Activated CD4-positive, alpha-beta T cell treated with anti-CD3 and anti-CD28 coated beads for 24 hours (primary cell): ENCODE measurements around the gene SLC34A1.
A peak's percentile ranks its signal among the peaks of the same experiment; 100 is the strongest.

ENCODE experiments used
- DNase-seq, 2 donors: peaks; one replicate each; pipeline ENCODE4 v3.0.0-alpha.2; 2020; ENCODE audit warnings: low read depth in 2 of 2

The SLC34A1 gene

GRCh38 chr5:177431317-177432142 lies 47.3 kb downstream of the SLC34A1 start:
- peak in 1 of 2 donors; percentile 66 for DNase-seq

DNA sequence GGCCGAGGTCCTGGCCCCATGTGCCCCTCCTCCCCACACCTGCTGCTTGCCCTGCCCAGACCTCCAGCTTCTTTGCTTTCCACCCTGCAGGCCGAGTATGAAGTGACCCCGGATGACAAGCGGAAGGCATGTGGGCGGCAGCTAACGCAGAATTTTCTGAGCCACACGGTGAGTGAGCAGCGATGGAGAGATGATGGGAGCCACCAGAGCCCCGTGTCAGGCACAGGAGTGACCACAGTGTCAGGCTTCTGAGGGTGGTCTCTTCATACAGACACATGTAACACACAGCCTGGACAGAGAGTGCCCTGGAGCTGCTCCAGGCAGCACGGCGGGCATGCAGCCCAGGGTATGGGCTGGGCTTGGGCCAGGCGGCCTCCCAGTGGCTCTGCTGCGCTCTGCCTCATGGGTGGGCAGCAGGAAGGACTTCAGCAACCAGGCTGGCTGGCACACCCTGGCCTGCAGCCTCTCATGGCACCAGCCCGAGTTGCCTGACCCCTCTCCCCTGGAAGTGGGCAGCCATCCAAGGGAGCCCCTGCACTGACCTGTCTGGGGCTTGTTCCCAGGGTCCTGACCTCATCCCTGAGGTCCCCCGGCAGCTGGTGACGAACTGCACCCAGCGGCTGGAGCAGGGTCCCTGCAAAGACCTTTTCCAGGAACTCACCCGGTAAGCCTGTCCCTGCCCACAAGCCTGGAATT lies 48.1 kb downstream of the SLC34A1 start:
- no peak for DNase-seq

GRCh38 chr5:177432839-177433657 lies 48.8 kb downstream of the SLC34A1 start:
- DNase-seq = no peak

DNA sequence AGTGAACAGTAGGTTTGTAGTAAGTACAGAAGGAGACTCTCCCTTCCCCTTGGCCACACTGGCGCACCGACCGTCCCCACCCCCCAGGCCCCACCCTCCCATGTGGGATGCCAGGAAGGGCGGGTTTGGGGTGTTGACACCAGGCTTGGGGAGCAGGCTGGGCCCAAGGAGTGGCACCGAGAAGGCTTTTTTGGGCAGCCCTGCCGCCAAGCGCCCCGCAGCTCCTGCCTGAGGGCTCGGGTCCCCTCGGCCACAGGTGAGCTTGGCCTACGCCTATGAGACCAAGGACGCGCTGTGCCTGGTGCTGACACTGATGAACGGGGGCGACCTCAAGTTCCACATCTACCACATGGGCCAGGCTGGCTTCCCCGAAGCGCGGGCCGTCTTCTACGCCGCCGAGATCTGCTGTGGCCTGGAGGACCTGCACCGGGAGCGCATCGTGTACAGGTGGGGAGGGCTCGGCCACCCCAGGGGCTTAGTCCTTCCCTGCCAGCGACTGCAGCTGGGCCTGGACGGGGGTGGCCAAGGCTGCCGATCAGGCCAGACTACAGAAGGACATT lies 49.5 kb downstream of the SLC34A1 start:
- no peak for DNase-seq

GRCh38 chr5:177434437-177434836 lies 50.2 kb downstream of the SLC34A1 start:
- DNase-seq = peak in 1 of 2 donors; percentile 58

- DNase-seq = no peak
Observed at GRCh38 chr5:177434942-177435738, 50.9 kb downstream of the SLC34A1 start.

DNA sequence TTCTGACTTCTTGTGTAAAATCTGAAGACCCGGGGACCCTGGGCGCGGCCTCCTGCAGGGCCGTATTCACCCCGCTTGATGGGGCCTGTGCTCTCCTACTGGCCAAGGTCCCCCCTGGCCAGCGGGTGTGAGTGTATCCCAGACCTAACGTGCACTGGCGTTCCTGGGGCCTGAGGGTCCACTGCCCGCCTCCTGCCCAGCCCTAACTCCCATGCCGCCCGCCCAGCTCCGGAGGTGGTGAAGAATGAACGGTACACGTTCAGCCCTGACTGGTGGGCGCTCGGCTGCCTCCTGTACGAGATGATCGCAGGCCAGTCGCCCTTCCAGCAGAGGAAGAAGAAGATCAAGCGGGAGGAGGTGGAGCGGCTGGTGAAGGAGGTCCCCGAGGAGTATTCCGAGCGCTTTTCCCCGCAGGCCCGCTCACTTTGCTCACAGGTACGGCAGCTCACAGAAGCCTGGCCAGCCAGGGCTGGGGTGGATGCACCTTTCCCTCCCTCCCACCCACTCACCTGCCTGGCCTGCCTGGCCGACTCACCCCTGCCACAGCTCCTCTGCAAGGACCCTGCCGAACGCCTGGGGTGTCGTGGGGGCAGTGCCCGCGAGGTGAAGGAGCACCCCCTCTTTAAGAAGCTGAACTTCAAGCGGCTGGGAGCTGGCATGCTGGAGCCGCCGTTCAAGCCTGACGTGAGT lies 51.8 kb downstream of the SLC34A1 start:
- DNase-seq = no peak

- DNase-seq = no peak
Observed at GRCh38 chr5:177437623-177438022, 53.4 kb downstream of the SLC34A1 start.

GRCh38 chr5:177438468-177438867 lies 54.2 kb downstream of the SLC34A1 start:
- no peak for DNase-seq

DNA sequence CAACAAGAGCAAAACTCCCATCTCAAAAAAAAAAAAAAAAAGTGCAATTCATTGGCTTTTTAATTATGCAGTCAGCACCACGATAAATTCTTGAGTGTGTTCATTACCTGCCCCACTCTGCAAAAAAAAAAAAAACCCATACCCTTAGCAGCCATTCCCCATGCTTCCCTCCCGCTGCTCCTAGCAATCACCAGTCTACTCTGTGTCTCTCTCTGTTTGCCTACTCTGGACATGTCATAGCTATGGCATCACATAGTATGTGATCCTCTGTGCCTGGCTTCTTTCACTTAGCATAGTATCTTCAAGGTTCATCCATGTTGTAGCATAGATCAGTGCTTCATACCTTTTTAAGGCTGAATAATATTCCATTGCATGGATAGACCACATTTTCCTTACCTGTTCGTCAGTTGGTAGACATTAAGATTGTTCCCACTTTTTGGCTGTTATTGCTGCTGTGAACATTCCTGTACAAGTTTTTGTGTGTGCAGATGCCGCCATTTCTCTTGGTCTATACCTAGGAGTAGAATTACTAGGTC lies 55.4 kb downstream of the SLC34A1 start:
- DNase-seq = no peak

- DNase-seq = no peak
Observed at GRCh38 chr5:177440211-177440989, 56.2 kb downstream of the SLC34A1 start.

- DNase-seq = no peak
Observed at GRCh38 chr5:177440990-177441780, 57.0 kb downstream of the SLC34A1 start.

GRCh38 chr5:177442066-177442826 lies 58.0 kb downstream of the SLC34A1 start:
- no peak for DNase-seq

GRCh38 chr5:177443144-177443983 lies 59.1 kb downstream of the SLC34A1 start:
- no peak for DNase-seq

DNA sequence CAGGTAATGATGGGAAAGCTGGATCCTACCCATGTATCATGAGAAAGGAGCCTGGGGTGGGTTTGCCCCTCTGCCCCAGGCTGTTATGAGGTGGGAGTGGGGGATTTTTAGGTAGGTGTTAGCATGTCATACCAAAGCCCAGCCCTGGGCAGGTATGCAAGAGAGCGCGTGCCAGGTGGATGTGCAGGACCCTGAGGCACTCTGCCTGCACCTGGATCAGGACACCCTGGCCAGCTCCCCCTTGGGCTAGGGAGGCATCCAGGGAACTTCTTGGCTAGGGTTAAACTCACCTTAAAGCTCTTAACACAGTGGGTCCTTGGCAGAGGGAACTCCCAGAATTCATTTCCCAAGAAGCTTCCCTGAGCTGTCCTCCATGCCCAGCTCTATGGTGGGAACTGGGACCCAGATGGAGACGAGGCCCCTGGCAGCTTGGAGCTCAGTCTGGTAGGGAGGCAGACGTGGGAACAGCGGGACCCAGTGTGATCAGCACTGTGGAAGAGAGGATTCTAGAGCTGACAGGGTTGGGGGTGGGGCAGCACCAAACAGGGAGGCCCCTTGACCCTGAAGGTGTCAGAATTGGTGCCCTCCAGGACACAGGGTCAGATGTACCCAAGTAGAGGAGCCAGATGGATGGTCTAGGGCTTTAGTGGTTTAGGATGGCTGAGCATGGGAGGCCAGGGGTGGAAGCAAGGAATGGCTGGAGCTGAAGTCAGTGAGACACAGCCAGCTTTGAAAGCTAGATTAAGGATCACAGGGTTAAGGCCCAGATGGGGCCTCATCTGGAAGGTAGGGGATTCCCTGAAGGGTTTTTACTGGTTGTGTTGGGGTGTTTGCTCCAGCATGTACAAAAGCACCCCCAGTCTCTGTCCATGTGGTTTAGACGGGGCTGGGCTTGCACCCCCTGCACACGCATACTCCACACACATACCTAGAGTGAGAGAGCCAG lies 60.1 kb downstream of the SLC34A1 start:
- DNase-seq = no peak
